ENCODE measurements around the gene PGAP6. TPM values are rescaled to one million over a fixed set of nuclear protein-coding genes. Genes with fewer than 3 reads are reported as not detected.

The PGAP6 gene
- total and polyA plus RNA-seq, 2 of the 13 experiments (the other 11 are each of a cell fraction or from before 2014, with no cell fraction given) = 52.7 to 136 TPM

DNA sequence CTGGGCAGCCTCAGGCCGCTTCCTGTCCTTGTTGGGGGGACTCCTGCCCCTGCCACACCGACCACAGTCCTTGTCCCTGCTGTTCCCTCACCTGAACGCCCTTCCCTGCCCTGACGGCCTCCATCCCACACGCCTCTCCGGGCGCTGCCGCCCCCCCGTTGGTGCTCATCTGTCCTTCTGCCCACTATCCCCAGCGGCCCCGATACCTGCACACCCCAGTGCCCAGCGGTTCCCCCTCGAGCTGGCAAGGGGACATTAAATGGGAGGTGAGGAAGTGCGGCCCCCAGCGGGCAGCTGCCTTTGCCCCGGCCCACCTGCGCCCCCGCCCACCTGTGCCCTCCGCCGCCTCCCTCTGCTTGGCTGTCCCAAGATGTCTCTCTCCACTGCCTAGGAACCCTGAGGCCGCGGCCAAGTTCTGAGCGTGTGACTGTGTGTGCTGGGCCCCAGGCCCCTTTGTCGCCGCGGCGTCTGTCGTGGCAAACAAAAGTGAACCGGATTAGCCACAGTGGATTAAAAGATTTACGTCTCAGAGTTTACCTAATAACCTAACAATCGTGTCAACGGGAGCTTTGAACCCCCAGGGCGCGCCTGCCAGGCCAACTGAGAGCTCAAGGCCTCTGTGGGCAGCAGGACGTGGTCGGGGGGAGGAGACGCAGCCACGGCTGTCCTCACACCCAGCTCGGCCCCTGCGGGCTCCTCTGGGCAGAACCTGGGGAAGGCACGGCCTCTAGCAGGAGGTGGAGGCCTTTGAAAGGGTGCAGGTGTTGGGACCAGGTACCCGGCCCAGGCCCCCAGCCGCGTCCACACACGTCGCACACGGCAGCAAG, 21.7 kb downstream of the PGAP6 start (continued):
- TF ChIP-seq, protein P1, sequence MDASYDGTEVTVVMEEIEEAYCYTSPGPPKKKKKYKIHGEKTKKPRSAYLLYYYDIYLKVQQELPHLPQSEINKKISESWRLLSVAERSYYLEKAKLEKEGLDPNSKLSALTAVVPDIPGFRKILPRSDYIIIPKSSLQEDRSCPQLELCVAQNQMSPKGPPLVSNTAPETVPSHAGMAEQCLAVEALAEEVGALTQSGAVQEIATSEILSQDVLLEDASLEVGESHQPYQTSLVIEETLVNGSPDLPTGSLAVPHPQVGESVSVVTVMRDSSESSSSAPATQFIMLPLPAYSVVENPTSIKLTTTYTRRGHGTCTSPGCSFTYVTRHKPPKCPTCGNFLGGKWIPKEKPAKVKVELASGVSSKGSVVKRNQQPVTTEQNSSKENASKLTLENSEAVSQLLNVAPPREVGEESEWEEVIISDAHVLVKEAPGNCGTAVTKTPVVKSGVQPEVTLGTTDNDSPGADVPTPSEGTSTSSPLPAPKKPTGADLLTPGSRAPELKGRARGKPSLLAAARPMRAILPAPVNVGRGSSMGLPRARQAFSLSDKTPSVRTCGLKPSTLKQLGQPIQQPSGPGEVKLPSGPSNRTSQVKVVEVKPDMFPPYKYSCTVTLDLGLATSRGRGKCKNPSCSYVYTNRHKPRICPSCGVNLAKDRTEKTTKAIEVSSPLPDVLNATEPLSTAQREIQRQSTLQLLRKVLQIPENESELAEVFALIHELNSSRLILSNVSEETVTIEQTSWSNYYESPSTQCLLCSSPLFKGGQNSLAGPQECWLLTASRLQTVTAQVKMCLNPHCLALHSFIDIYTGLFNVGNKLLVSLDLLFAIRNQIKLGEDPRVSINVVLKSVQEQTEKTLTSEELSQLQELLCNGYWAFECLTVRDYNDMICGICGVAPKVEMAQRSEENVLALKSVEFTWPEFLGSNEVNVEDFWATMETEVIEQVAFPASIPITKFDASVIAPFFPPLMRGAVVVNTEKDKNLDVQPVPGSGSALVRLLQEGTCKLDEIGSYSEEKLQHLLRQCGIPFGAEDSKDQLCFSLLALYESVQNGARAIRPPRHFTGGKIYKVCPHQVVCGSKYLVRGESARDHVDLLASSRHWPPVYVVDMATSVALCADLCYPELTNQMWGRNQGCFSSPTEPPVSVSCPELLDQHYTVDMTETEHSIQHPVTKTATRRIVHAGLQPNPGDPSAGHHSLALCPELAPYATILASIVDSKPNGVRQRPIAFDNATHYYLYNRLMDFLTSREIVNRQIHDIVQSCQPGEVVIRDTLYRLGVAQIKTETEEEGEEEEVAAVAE (CRISPR knock-in tag; IDR thresholded peaks at IDR 0.05; ENCODE audit: borderline replicate concordance) = no peak
- TF ChIP-seq SOX6 (IDR thresholded peaks at IDR 0.05) (no peak), SOX6 (CRISPR knock-in tag; IDR thresholded peaks at IDR 0.05) (peak; percentile 57), ZNF333 (CRISPR knock-in tag; IDR thresholded peaks at IDR 0.05; ENCODE audit: borderline replicate concordance) (no peak), GLI4 (CRISPR knock-in tag; IDR thresholded peaks at IDR 0.05; ENCODE audit: borderline replicate concordance) (no peak), RBFOX2 (IDR thresholded peaks at IDR 0.05; ENCODE audit: low read depth, low read length) (0 out of 2 replicates have a peak, but pooled peaks have one; percentile 18), BCL6 (CRISPR knock-in tag; IDR thresholded peaks at IDR 0.05) (0 out of 2 replicates have a peak, but pooled peaks have one; percentile 8), TBX2 (CRISPR knock-in tag; IDR thresholded peaks at IDR 0.05; ENCODE audit: borderline replicate concordance) (peak; percentile 95), HDAC1 (CRISPR knock-in tag; IDR thresholded peaks at IDR 0.05) (peak; percentile 78), KMT2B (CRISPR knock-in tag; IDR thresholded peaks at IDR 0.05) (no peak)
- TF ChIP-seq, protein P2, sequence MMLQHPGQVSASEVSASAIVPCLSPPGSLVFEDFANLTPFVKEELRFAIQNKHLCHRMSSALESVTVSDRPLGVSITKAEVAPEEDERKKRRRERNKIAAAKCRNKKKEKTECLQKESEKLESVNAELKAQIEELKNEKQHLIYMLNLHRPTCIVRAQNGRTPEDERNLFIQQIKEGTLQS (CRISPR knock-in tag; IDR thresholded peaks at IDR 0.05) = no peak
- TF ChIP-seq, protein P3, sequence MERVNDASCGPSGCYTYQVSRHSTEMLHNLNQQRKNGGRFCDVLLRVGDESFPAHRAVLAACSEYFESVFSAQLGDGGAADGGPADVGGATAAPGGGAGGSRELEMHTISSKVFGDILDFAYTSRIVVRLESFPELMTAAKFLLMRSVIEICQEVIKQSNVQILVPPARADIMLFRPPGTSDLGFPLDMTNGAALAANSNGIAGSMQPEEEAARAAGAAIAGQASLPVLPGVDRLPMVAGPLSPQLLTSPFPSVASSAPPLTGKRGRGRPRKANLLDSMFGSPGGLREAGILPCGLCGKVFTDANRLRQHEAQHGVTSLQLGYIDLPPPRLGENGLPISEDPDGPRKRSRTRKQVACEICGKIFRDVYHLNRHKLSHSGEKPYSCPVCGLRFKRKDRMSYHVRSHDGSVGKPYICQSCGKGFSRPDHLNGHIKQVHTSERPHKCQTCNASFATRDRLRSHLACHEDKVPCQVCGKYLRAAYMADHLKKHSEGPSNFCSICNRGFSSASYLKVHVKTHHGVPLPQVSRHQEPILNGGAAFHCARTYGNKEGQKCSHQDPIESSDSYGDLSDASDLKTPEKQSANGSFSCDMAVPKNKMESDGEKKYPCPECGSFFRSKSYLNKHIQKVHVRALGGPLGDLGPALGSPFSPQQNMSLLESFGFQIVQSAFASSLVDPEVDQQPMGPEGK (CRISPR knock-in tag; IDR thresholded peaks at IDR 0.05) = peak; percentile 42; the same call in 1 of the 2 replicates
